Right atrium auricular region (tissue), 2 donors: Measurements from ENCODE around the gene G0S2. TPM values are rescaled to one million over a fixed set of nuclear protein-coding genes. Genes with fewer than 3 reads are reported as not detected.

Experiments used
- DNase-seq: peaks from one replicate; pipeline ENCODE4 v3.0.0-alpha.2; 2019; ENCODE audit warnings: low spot score
- H3K27ac ChIP-seq, 2 donors: fragments of 200-600 bp; sonication (generic); 1 replicate in 1 of 2; 2 replicates in 1 of 2; pipeline ENCODE4 v1.5.1; 2016 to 2019
- H3K27me3 ChIP-seq, 2 donors: fragments of 200-600 bp; sonication (generic); one replicate each; pipeline versions ENCODE4 v1.5.1 to v1.6.0; 2017 to 2019
- H3K36me3 ChIP-seq: fragments of 200-600 bp; sonication (generic); one replicate; pipeline ENCODE4 v1.5.1; 2016
- H3K4me1 ChIP-seq, 2 donors: fragments of 200-600 bp; sonication (generic); one replicate each; pipeline versions ENCODE4 v1.5.1 to v1.6.0; 2017 to 2019
- H3K4me3 ChIP-seq, 2 donors: fragments of 200-600 bp; sonication (generic); 1 replicate in 1 of 2; 2 replicates in 1 of 2; pipeline ENCODE4 v1.5.1; 2017 to 2019; ENCODE audit warnings: mild to moderate bottlenecking in 1 of 2, moderate library complexity in 1 of 2
- H3K9me3 ChIP-seq, 2 donors: fragments of 200-600 bp; sonication (generic); one replicate each; pipeline ENCODE4 v1.5.1; 2019
- total RNA-seq, 2 donors: library from RNA; depleted of rRNA; stranded (reverse); fragments of >200 nt; gene quantifications; one replicate each; pipeline ENCODE4 v1.1.0, GENCODE V29; 2016
- TF ChIP-seq, protein P1 (sequence below), 2 donors: fragments of 200-600 bp; sonication (generic); IDR thresholded peaks; one replicate each; pipeline ENCODE4 v1.5.1; 2019; ENCODE audit warnings: antibody characterized with exemption in 2 of 2

Gene G0S2
- total RNA-seq, 2 donors from 2014 or later: 212 to 299 TPM

DNA sequence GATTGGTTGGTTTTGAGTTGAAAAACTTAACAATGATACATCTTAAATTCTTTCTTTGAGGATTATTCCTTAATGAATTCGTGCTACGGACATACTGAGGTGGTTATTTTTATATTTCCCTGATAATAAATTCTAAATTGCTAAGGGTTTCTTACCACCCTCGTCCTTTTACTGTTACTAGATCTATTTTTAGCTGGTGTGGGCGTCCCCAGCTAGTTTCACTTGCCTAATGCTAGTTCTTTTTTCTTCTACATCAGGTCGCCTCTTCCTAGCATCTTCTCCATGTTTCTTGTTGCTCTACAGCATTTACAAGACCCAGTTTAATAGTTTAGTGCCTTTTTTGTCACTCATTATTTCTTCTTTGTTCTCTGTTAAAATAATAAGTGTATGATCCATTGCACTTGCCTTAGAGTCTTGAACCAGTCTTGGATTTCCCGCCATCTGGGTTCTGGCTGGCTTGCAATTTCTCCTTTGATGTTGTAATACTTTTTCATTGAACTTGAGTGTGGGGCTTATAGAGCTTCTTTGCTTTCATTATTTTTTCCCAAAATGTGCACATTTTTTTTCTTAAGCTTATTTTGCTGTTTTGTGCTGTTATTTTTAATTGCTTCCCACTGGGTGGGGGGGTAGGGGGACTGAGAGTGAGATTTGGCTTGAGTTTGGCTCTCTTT lies 28.8 kb downstream of the G0S2 start:
- Histone ChIP-seq H3K36me3 (no peaks in the 10 kb centered on the region), H3K27ac (peak overlapping the region in 1 of 2 donors; percentile 69), H3K9me3 (no peaks in the 10 kb centered on the region), H3K27me3 (no peaks in the 10 kb centered on the region), H3K4me1 (peaks cover 0 to 15% of the 10 kb centered on the region in 2 donors), H3K4me3 (no peak overlapping the region)
- DNase-seq: no peak
- TF ChIP-seq, protein P1, sequence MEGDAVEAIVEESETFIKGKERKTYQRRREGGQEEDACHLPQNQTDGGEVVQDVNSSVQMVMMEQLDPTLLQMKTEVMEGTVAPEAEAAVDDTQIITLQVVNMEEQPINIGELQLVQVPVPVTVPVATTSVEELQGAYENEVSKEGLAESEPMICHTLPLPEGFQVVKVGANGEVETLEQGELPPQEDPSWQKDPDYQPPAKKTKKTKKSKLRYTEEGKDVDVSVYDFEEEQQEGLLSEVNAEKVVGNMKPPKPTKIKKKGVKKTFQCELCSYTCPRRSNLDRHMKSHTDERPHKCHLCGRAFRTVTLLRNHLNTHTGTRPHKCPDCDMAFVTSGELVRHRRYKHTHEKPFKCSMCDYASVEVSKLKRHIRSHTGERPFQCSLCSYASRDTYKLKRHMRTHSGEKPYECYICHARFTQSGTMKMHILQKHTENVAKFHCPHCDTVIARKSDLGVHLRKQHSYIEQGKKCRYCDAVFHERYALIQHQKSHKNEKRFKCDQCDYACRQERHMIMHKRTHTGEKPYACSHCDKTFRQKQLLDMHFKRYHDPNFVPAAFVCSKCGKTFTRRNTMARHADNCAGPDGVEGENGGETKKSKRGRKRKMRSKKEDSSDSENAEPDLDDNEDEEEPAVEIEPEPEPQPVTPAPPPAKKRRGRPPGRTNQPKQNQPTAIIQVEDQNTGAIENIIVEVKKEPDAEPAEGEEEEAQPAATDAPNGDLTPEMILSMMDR (IDR thresholded peaks at IDR 0.05): no peak

DNA sequence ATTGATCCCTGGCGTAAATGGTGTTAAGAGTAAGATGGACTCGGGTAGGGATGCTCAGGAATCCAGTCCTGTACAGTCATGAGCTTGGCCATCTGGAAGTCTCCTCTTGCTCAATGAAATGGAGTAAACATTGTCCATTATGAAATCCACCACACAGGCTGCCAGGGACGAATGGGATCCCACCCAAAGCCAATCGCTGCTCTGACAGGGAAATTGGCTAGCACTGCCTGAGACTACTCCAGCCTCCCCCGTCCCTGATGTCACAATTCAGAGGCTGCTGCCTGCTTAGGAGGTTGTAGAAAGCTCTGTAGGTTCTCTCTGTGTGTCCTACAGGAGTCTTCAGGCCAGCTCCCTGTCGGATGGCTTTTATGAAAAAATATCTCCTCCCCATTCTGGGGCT lies 29.4 kb downstream of the G0S2 start, which contains the start of gene HSD11B1:
HSD11B1 (plus strand) TSS at position 263 of the 400 bp plus-strand sequence; CDS start at position 360, 97 bp downstream.
- no peaks in the 10 kb centered on the region for H3K36me3 ChIP-seq
- no peaks in the 10 kb centered on the region for H3K9me3 ChIP-seq
- H3K27me3 ChIP-seq: no peaks in the 10 kb centered on the region
- no peak within 1 kb of the TSS for H3K4me3 ChIP-seq
- TF ChIP-seq, protein P1 (IDR thresholded peaks at IDR 0.05): no peak
- DNase-seq: peak; percentile 92
- peak within 1 kb of the TSS; percentile 16 to 69 for H3K27ac ChIP-seq
- H3K4me1 ChIP-seq: peaks cover 0 to 15% of the 10 kb centered on the region in 2 donors

DNA sequence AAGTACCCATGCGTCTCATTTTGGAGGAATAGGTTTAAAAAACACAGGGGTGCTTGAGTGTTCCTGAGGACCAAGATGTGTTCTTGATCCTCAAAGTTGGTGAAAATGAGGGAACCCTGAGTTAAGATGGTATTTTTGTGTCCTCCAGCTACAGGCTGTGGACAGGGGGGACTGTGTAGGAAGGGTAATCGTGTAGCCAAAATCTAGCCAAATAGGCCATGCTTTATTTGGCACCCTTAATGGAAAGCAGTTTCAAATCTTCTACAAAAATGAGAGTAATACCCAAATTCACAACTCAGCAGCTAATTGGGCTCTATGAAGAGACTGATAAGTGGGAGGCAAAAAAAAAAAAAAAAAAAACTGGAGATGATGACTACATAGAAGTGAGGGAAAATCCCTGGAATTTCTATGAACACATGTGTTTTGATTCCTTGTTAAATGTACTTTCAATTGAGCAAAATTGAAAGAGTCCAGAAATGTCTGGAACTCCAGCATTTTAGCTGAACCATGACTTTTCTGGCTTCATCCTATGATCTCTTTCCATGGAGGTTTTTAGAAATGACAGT lies 29.9 kb downstream of the G0S2 start:
- H3K4me1 ChIP-seq: peaks cover 0 to 15% of the 10 kb centered on the region in 2 donors
- TF ChIP-seq, protein P1 (IDR thresholded peaks at IDR 0.05): no peak
- no peaks in the 10 kb centered on the region for H3K27me3 ChIP-seq
- H3K9me3 ChIP-seq: no peaks in the 10 kb centered on the region
- H3K36me3 ChIP-seq: no peaks in the 10 kb centered on the region
- DNase-seq: no peak
- no peak overlapping the region for H3K4me3 ChIP-seq
- H3K27ac ChIP-seq: peak overlapping the region; percentile 16 to 69

DNA sequence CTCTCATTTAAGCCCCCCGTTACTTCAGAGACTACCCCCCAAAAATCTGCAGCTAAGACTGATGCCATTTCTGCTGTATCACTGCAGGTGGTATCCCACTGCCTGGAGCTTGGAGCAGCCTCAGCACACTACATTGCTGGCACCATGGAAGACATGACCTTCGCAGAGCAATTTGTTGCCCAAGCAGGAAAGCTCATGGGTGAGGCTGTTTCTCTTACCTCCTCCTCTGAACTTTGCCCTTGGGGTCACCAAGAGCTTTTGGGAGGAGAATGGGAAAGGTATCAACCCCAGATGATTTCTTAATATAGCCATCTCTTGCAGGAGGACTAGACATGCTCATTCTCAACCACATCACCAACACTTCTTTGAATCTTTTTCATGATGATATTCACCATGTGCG lies 31.4 kb downstream of the G0S2 start:
- Histone ChIP-seq H3K27me3 (no peaks in the 10 kb centered on the region), H3K27ac (no peak overlapping the region), H3K9me3 (no peaks in the 10 kb centered on the region), H3K4me1 (peaks cover 0 to 15% of the 10 kb centered on the region in 2 donors), H3K36me3 (no peaks in the 10 kb centered on the region), H3K4me3 (no peak overlapping the region)
- TF ChIP-seq, protein P1 (IDR thresholded peaks at IDR 0.05): no peak
- DNase-seq: no peak

DNA sequence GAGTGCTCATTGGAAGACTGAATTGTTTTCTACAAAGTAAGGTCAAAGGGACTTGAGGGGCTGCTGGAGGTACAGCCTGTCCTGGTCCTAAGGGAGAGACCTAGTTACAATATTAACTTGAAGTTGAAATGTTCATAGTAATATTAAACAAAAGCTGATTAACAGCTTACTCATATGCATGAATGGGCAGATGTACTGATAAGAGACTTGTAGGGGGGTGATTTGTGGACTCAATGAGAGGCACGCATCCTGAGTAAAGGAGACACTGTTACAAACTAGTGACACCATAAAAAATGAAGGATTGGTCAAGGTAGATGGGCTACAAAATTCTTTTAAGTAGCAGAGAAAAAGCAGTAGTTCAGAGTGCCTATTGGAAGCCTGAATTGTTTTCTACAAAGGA lies 32.1 kb downstream of the G0S2 start:
- H3K27me3 ChIP-seq: no peaks in the 10 kb centered on the region
- no peaks in the 10 kb centered on the region for H3K36me3 ChIP-seq
- H3K4me3 ChIP-seq: no peak overlapping the region
- DNase-seq: no peak
- H3K9me3 ChIP-seq: no peaks in the 10 kb centered on the region
- H3K27ac ChIP-seq: no peak overlapping the region
- H3K4me1 ChIP-seq: peaks cover 0 to 15% of the 10 kb centered on the region in 2 donors
- TF ChIP-seq, protein P1 (IDR thresholded peaks at IDR 0.05): no peak
